IMR-90 (cell line): ENCODE results near the gene TSHZ1.

Source experiments
- CEBPB ChIP-seq: IDR thresholded peaks from 2 replicates; pipeline ENCODE4 v1.6.1; 2012; ENCODE audit warnings: low read depth, low read length, improper control_type of control experiment
- CHD1 ChIP-seq: IDR thresholded peaks from 2 replicates; pipeline ENCODE4 v1.6.1; 2012; ENCODE audit warnings: low read depth, low read length, improper control_type of control experiment
- CTCF ChIP-seq: conservative IDR thresholded peaks from 2 replicates; pipeline ENCODE4 v1.5.1; 2012; ENCODE audit warnings: mild to moderate bottlenecking, low read depth, low read length, improper control_type of control experiment
- ELK1 ChIP-seq: fragments of 150-350 bp; IDR thresholded peaks from 2 replicates; pipeline ENCODE4 v1.6.1; 2016; ENCODE audit warnings: low read depth, mild to moderate bottlenecking, low read length, moderate library complexity, borderline replicate concordance
- FOS ChIP-seq: fragments of 150-350 bp; IDR thresholded peaks from 2 replicates; pipeline ENCODE4 v1.6.1; 2016; ENCODE audit warnings: low read depth, low read length
- MAFK ChIP-seq: IDR thresholded peaks from 2 replicates; pipeline ENCODE4 v1.6.1; 2012; ENCODE audit warnings: low read depth, low read length, improper control_type of control experiment
- MAZ ChIP-seq: IDR thresholded peaks from 2 replicates; pipeline ENCODE4 v1.6.1; 2012; ENCODE audit warnings: low read depth, mild to moderate bottlenecking, low read length, improper control_type of control experiment, moderate library complexity, borderline replicate concordance
- POLR2A ChIP-seq: IDR thresholded peaks from 2 replicates; pipeline ENCODE4 v1.6.1; 2012; ENCODE audit warnings: mild to moderate bottlenecking, low read depth, low read length
- RCOR1 ChIP-seq: IDR thresholded peaks from 2 replicates; pipeline ENCODE4 v1.6.1; 2012; ENCODE audit warnings: mild to moderate bottlenecking, low read length, improper control_type of control experiment; ENCODE audit not compliant: insufficient replicate concordance
- RFX5 ChIP-seq: IDR thresholded peaks from 2 replicates; pipeline ENCODE4 v1.8.0; 2012; ENCODE audit warnings: low read depth, mild to moderate bottlenecking, low read length, moderate library complexity
- SMC3 ChIP-seq: fragments of 150-350 bp; IDR thresholded peaks from 2 replicates; pipeline ENCODE4 v1.6.1; 2016; ENCODE audit warnings: low read depth, mild to moderate bottlenecking, antibody characterized with exemption, low read length, moderate library complexity

GRCh38 chr18:75172299-75173124 is 38.1 kb upstream of the TSHZ1 start:
- TF ChIP-seq ELK1 (no peak), FOS (no peak), RCOR1 (no peak), CTCF (no peak), POLR2A (no peak), CEBPB (no peak), SMC3 (no peak), CHD1 (no peak), RFX5 (no peak), MAFK (no peak), MAZ (no peak)
